Activated T-cell treated with anti-CD3 and anti-CD28 coated beads, Interleukin-2, amount 50 U/mL, for 4 hours (primary cell): ENCODE data around the gene B3GALT4. TPM values are rescaled to one million over a fixed set of nuclear protein-coding genes. Genes with fewer than 3 reads are reported as not detected.
A peak's percentile ranks its signal among the peaks of the same experiment; 100 is the strongest.
"Not testable (repeated sequence)": the region's sequence is repeated elsewhere in the genome, so short reads cannot be mapped to it uniquely, and the experiment has no call there.

Source experiments
- ATAC-seq, 2 donors: fragments of 200-7000 bp; cut with Tn5 transposase; one replicate each; pipeline ENCODE4 v1.10.0; 2021
- DNase-seq: peaks from one replicate; pipeline ENCODE4 v3.0.0-alpha.2; 2020
- H3K27me3 Mint-ChIP-seq: one replicate; pipeline ENCODE4 v1.8.0; 2021; ENCODE audit warnings: low read depth, mixed read lengths
- H3K36me3 Mint-ChIP-seq: one replicate; pipeline ENCODE4 v1.8.0; 2022; ENCODE audit warnings: mixed read lengths; ENCODE audit not compliant: insufficient read depth
- H3K4me1 Mint-ChIP-seq: one replicate; pipeline ENCODE4 v1.8.0; 2021; ENCODE audit warnings: low read depth, mixed read lengths
- H3K4me3 Mint-ChIP-seq: one replicate; pipeline ENCODE4 v1.8.0; 2021; ENCODE audit warnings: mild to moderate bottlenecking, moderate library complexity, mixed read lengths
- H3K9me3 Mint-ChIP-seq: one replicate; pipeline ENCODE4 v1.8.0; 2021; ENCODE audit warnings: mixed read lengths
- total RNA-seq, 3 donors: library from RNA; stranded (reverse); gene quantifications; one replicate each; pipeline ENCODE4 v1.2.1, GENCODE V29; 2021

The B3GALT4 gene
- total RNA-seq, 3 donors from 2014 or later = 2.6 to 3.8 (median 3.7) TPM

GRCh38 chr6:33277663-33278391, 904 bp downstream of the B3GALT4 start:
- peak; percentile 1 to 3 for ATAC-seq
- peak overlapping the region; percentile 81 for H3K4me3 Mint-ChIP-seq
- no peak for DNase-seq
- no peaks in the 10 kb centered on the region for H3K27me3 Mint-ChIP-seq
- H3K4me1 Mint-ChIP-seq = peaks cover 47% of the 10 kb centered on the region
- no peaks in the 10 kb centered on the region for H3K9me3 Mint-ChIP-seq
- peaks cover 42% of the 10 kb centered on the region for H3K36me3 Mint-ChIP-seq

- Mint-ChIP-seq H3K4me3 (no peak overlapping the region), H3K27me3 (no peaks in the 10 kb centered on the region), H3K9me3 (no peaks in the 10 kb centered on the region), H3K36me3 (peaks cover 36% of the 10 kb centered on the region), H3K4me1 (peaks cover 44% of the 10 kb centered on the region)
- ATAC-seq (no peak), DNase-seq (no peak)
Measured at GRCh38 chr6:33278392-33278741, 1.4 kb downstream of the B3GALT4 start.

DNA sequence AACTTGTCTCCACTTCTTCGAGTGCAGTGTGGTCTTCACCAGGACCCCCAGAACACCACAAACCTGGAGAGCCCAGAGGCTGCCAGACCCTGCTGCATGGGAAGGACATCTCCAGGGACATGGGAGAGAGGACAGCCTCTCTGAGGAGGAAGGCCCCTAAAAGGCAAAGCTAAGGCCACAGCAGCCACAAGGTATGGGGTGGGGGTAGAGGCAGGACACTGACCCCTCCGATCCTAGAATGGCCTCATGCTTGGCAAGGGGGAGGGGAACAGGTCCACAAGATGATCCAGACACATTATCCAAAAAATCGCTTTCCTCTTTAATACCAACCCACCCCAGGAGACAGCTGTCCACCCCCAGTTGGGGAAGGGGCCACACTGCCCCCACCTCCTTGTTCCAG, 1.9 kb downstream of the B3GALT4 start:
- DNase-seq = no peak
- Mint-ChIP-seq H3K27me3 (no peaks in the 10 kb centered on the region), H3K4me1 (peaks cover 44% of the 10 kb centered on the region), H3K36me3 (peaks cover 33% of the 10 kb centered on the region), H3K9me3 (no peaks in the 10 kb centered on the region), H3K4me3 (no peak overlapping the region)
- no peak for ATAC-seq

- DNase-seq (no peak), ATAC-seq (no peak)
- Mint-ChIP-seq H3K36me3 (peaks cover 32% of the 10 kb centered on the region), H3K4me3 (no peak overlapping the region), H3K9me3 (no peaks in the 10 kb centered on the region), H3K27me3 (no peaks in the 10 kb centered on the region), H3K4me1 (peaks cover 42% of the 10 kb centered on the region)
Measured at GRCh38 chr6:33279257-33279695, 2.4 kb downstream of the B3GALT4 start.

DNA sequence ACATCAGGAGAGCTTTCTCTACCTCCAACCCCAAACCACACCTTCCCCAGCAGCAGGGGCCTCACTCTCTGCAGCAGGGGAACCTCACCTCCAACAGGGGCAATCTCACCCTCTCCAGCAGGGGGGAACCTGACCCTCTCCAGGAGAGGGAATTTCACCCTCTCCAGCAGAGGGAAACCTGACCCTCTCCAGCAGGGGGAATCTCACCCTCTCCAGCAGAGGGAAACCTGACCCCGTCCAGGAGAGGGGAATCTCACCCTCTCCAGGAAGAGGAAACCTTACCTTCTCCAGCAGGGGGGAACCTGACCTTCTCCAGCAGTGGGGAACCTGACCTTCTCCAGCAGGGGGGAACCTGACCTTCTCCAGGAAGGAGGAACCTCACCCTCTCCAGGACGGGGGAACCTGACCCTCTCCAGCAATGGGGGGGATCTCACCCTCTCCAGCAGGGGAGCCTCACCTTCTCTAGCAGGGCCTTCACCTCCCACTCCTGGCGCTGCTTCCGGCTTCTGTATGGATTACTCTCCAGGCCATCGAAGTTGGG, 3.1 kb downstream of the B3GALT4 start:
- DNase-seq (no peak), ATAC-seq (no peak)
- peaks cover 34% of the 10 kb centered on the region for H3K4me1 Mint-ChIP-seq
- H3K36me3 Mint-ChIP-seq = peaks cover 26% of the 10 kb centered on the region
- H3K9me3 Mint-ChIP-seq = no peaks in the 10 kb centered on the region
- no peaks in the 10 kb centered on the region for H3K27me3 Mint-ChIP-seq
- H3K4me3 Mint-ChIP-seq = no peak overlapping the region

- Mint-ChIP-seq H3K27me3 (no peaks in the 10 kb centered on the region), H3K9me3 (no peaks in the 10 kb centered on the region), H3K4me1 (peaks cover 29% of the 10 kb centered on the region), H3K4me3 (no peak overlapping the region), H3K36me3 (peaks cover 21% of the 10 kb centered on the region)
- ATAC-seq = no peak
- no peak for DNase-seq
Measured at GRCh38 chr6:33280539-33280938, 3.6 kb downstream of the B3GALT4 start.

DNA sequence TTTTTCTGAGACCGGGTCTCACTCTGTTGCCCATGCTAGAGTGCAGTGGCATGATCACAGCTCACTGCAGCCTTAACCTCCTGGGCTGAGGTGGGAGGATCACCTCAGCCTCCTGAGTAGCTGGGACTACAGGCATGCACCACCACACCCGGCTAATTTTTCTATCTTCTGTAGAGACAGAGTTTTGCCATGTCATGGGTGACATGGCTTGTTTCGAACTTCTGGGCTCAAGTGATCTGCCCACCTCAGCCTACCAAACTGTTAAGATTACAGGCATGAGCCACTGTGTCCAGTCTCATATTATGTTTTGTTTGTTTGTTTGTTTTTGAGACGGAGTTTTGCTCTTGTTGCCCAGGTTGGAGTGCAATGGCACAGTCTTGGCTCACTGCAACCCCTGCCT, 8.3 kb downstream of the B3GALT4 start:
- H3K4me3 Mint-ChIP-seq, DNase-seq, H3K9me3 Mint-ChIP-seq, ATAC-seq, H3K27me3 Mint-ChIP-seq: not testable (repeated sequence)
- H3K4me1 Mint-ChIP-seq = peaks cover 30% of the 10 kb centered on the region
- peaks cover 30% of the 10 kb centered on the region for H3K36me3 Mint-ChIP-seq

DNA sequence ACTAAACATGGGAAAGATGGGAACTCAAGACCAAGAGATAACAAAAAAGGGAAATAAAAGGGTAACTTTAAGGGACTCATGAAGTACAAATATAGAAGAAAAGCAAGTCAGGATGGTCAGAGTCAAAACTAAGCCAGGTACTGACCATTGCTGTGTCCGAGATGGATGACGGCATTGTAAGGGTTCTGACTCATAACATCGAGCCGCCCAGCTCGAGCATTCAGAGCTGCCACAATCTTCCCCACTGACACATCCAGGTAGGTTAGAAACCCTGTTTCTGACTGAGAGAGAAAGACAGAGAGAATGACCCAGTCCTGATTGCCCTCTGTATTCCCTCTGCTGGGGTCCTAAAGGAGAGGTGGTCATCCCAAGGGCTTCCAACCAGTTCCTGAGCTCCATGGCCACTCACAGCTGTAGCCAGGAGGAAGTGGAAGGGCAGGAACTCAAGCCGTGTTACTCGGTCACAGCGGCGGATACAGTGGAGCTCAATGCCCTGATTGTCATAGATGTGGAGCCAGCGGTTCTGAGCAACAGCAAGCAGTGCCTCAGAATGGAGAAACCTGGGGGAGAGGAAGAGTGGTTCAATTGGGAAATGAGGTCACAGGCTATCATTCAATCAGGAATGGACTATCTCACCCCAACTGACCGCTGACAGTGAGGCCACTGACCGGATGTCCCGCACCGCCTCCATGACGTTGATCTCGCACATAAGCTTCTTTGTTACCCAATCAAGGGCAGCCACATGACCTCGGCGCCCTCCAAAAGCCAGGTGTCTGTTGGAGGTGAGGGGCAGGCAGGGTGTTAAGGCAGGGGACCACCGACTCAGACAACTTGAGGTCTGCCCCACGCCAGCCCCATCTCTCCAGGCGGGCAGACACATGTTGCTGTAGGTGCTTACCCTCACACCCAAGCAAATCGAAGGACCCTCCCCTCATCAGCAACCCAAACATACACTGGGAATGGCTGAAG, 10.3 kb downstream of the B3GALT4 start:
- H3K36me3 Mint-ChIP-seq = peaks cover 33% of the 10 kb centered on the region
- peak overlapping the region; percentile 98 for H3K4me3 Mint-ChIP-seq
- DNase-seq (no peak), ATAC-seq (no peak)
- H3K9me3 Mint-ChIP-seq = no peaks in the 10 kb centered on the region
- H3K4me1 Mint-ChIP-seq = peaks cover 38% of the 10 kb centered on the region
- H3K27me3 Mint-ChIP-seq = no peaks in the 10 kb centered on the region

- H3K9me3 Mint-ChIP-seq = no peaks in the 10 kb centered on the region
- ATAC-seq (no peak), DNase-seq (no peak)
- H3K27me3 Mint-ChIP-seq = no peaks in the 10 kb centered on the region
- H3K4me3 Mint-ChIP-seq = peak overlapping the region; percentile 98
- H3K36me3 Mint-ChIP-seq = peaks cover 37% of the 10 kb centered on the region
- peaks cover 38% of the 10 kb centered on the region for H3K4me1 Mint-ChIP-seq
Measured at GRCh38 chr6:33288141-33288920, 11.4 kb downstream of the B3GALT4 start.

GRCh38 chr6:33288921-33289783, 12.2 kb downstream of the B3GALT4 start, which contains the start of the genes PFDN6 and WDR46:
TSS of gene PFDN6 (plus strand) at chr6:33289601. CDS start at chr6:33289857, 256 bp downstream.
TSS of gene WDR46 (minus strand) at chr6:33289239. CDS start at chr6:33289170, 69 bp downstream.
- Mint-ChIP-seq H3K9me3 (no peaks in the 10 kb centered on the region), H3K36me3 (peaks cover 40% of the 10 kb centered on the region), H3K4me3 (peak within 1 kb of the TSS; percentile 98), H3K4me1 (peaks cover 40% of the 10 kb centered on the region), H3K27me3 (no peaks in the 10 kb centered on the region)
- DNase-seq = peak; percentile 69
- peak; percentile 97 to 98 for ATAC-seq

- no peak for DNase-seq
- peak; percentile 23 to 24 for ATAC-seq
- H3K4me1 Mint-ChIP-seq = peaks cover 40% of the 10 kb centered on the region
- H3K9me3 Mint-ChIP-seq = no peaks in the 10 kb centered on the region
- peaks cover 38% of the 10 kb centered on the region for H3K36me3 Mint-ChIP-seq
- no peaks in the 10 kb centered on the region for H3K27me3 Mint-ChIP-seq
- peak overlapping the region; percentile 98 for H3K4me3 Mint-ChIP-seq
Measured at GRCh38 chr6:33289784-33290315, 12.9 kb downstream of the B3GALT4 start.

DNA sequence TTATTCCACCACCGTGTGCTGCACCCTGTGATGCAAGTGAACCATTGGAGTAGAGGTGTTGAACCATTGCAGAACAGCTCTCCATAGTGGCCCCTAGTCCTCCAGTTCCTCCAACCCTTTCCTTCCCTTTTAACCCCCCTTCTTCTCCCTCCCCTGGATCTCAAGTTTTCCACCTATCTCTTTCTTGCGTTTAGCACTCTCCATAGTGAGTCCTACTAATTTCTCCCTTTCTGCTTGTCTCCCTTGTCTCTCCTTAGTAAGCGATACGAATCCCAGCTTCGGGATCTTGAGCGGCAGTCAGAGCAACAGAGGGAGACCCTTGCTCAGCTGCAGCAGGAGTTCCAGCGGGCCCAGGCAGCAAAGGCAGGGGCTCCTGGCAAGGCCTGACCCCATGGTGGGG, 13.5 kb downstream of the B3GALT4 start:
- ATAC-seq (no peak), DNase-seq (no peak)
- H3K36me3 Mint-ChIP-seq = peaks cover 38% of the 10 kb centered on the region
- H3K27me3 Mint-ChIP-seq = no peaks in the 10 kb centered on the region
- peaks cover 40% of the 10 kb centered on the region for H3K4me1 Mint-ChIP-seq
- H3K9me3 Mint-ChIP-seq = no peaks in the 10 kb centered on the region
- peak overlapping the region; percentile 98 for H3K4me3 Mint-ChIP-seq
